PFSK-1 (cell line): ENCODE data around the gene ATAD3C.

ENCODE experiments used
- POLR2AphosphoS5 ChIP-seq: IDR thresholded peaks from 2 replicates; pipeline ENCODE4 v1.6.1; 2012; ENCODE audit warnings: low read depth, mild to moderate bottlenecking, control low read depth, low read length, moderate library complexity
- SIN3A ChIP-seq: IDR thresholded peaks from 2 replicates; pipeline ENCODE4 v1.6.1; 2012; ENCODE audit warnings: mild to moderate bottlenecking, low read length, moderate library complexity, borderline replicate concordance; ENCODE audit not compliant: insufficient read depth
- TF ChIP-seq, protein P1 (sequence below), 2 experiments: IDR thresholded peaks; 2 replicates each; pipeline versions ENCODE4 v1.6.1 to v1.8.0; 2011 to 2012; ENCODE audit warnings: low read depth in 2 of 2, low read length in 2 of 2, control low read depth in 1 of 2, inconsistent platforms in 1 of 2, mild to moderate bottlenecking in 1 of 2, moderate library complexity in 1 of 2; ENCODE audit not compliant: insufficient read depth in 1 of 2

DNA sequence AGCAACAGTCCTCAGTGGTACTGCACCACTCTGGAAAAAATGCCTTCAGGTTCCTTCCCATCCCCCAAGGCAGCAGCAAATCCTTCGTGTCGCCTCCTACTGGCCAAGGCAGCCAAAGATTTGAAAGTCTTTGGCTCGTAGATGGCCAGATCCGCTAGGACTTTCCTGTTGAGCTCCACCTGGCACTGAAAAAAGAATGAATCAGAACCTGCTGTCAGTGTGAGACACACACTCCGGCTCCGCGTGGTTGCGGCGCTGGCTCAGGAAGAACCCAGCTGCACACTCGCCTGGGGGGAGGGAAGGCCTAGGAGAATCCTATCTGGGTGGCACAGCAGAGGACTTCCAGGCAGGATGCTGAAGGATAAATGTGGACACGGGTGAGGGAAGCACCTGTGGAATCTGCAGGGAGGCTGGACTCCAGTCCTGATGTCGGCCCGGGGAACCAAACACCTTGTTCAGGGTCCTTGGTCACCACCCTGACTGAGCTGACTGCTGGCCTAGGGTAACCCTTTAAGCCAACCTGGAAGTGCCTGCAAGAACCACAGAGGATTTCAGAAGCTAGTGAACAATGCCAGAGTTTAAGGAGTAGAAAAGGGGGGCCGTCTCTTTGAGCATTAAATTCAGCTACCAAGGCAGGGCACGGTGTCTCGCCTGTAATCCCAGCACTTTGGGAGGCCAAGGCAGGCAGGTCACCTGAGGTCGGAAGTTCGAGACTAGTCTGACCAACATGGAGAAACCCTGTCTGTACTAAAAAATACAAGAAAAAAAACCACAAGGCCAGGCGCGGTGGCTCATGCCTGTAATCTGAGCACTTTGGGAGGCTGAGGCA is 47.2 kb upstream of the ATAD3C start:
- TF ChIP-seq, protein P1, sequence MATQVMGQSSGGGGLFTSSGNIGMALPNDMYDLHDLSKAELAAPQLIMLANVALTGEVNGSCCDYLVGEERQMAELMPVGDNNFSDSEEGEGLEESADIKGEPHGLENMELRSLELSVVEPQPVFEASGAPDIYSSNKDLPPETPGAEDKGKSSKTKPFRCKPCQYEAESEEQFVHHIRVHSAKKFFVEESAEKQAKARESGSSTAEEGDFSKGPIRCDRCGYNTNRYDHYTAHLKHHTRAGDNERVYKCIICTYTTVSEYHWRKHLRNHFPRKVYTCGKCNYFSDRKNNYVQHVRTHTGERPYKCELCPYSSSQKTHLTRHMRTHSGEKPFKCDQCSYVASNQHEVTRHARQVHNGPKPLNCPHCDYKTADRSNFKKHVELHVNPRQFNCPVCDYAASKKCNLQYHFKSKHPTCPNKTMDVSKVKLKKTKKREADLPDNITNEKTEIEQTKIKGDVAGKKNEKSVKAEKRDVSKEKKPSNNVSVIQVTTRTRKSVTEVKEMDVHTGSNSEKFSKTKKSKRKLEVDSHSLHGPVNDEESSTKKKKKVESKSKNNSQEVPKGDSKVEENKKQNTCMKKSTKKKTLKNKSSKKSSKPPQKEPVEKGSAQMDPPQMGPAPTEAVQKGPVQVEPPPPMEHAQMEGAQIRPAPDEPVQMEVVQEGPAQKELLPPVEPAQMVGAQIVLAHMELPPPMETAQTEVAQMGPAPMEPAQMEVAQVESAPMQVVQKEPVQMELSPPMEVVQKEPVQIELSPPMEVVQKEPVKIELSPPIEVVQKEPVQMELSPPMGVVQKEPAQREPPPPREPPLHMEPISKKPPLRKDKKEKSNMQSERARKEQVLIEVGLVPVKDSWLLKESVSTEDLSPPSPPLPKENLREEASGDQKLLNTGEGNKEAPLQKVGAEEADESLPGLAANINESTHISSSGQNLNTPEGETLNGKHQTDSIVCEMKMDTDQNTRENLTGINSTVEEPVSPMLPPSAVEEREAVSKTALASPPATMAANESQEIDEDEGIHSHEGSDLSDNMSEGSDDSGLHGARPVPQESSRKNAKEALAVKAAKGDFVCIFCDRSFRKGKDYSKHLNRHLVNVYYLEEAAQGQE (IDR thresholded peaks at IDR 0.05; ENCODE audit: insufficient read depth in 1 of 2, low read depth in 2 of 2, low read length in 2 of 2), result no peak
- TF ChIP-seq SIN3A, result peak; percentile 52; the same call in 1 of the 2 replicates
- peak; percentile 14 for TF ChIP-seq POLR2AphosphoS5
